ENCODE data around the gene TFIP11. TPM values are rescaled to one million over a fixed set of nuclear protein-coding genes. Genes with fewer than 3 reads are reported as not detected.
A peak's percentile ranks its signal among the peaks of the same experiment; 100 is the strongest.

TFIP11 gene
- 10 to 100 TPM; 30.7 to 66.7 (median 50.0) TPM for total RNA-seq

GRCh38 chr22:26512149-26512793 is at the start of gene TFIP11:
Gene TFIP11, minus strand, starts transcription at chr22:26512473. Its CDS starts 2,201 bp downstream, at chr22:26510272.
- intact Hi-C loops (cut with DNase I): no loop called here
- Histone ChIP-seq H3K4me3 (replicated peaks in 1 of 3) (peak within 1 kb of the TSS; percentile 51 to 62 (median 58)), H3K27ac (peak within 1 kb of the TSS in 2 of 3 donors; percentile 36 to 56), H3K36me3 (peaks cover 13 to 24% of the 10 kb centered on the region in 2 donors), H3K9me3 (no peaks in the 10 kb centered on the region), H3K27me3 (no peaks in the 10 kb centered on the region), H3K4me1 (peaks cover 6 to 21% of the 10 kb centered on the region in 2 donors)
- peak; percentile 11 to 68 for TF ChIP-seq POLR2A (IDR thresholded peaks at IDR 0.05)
- TF ChIP-seq, protein P1, sequence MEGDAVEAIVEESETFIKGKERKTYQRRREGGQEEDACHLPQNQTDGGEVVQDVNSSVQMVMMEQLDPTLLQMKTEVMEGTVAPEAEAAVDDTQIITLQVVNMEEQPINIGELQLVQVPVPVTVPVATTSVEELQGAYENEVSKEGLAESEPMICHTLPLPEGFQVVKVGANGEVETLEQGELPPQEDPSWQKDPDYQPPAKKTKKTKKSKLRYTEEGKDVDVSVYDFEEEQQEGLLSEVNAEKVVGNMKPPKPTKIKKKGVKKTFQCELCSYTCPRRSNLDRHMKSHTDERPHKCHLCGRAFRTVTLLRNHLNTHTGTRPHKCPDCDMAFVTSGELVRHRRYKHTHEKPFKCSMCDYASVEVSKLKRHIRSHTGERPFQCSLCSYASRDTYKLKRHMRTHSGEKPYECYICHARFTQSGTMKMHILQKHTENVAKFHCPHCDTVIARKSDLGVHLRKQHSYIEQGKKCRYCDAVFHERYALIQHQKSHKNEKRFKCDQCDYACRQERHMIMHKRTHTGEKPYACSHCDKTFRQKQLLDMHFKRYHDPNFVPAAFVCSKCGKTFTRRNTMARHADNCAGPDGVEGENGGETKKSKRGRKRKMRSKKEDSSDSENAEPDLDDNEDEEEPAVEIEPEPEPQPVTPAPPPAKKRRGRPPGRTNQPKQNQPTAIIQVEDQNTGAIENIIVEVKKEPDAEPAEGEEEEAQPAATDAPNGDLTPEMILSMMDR (IDR thresholded peaks at IDR 0.05): no peak
- 1% methylated on average over 36 to 40 of the region's 40 CpGs for WGBS, 2 donors
- DNase-seq: peak; percentile 94

- 56 to 70% methylated on average over 4 to 7 of the region's 9 CpGs for WGBS, 2 donors
- intact Hi-C loops (cut with DNase I): no loop called here
- Histone ChIP-seq H3K27me3 (no peaks in the 10 kb centered on the region), H3K9me3 (no peaks in the 10 kb centered on the region), H3K4me1 (peaks cover 65 to 71% of the 10 kb centered on the region in 2 donors), H3K4me3 (replicated peaks in 1 of 3) (no peak overlapping the region), H3K36me3 (no peaks in the 10 kb centered on the region), H3K27ac (peak overlapping the region; percentile 81 to 86 (median 83))
- DNase-seq: peak; percentile 96 to 97
- TF ChIP-seq, protein P1 (IDR thresholded peaks at IDR 0.05): peak in 1 of 6 experiments; percentile 11
- TF ChIP-seq POLR2A (IDR thresholded peaks at IDR 0.05): no peak
Observed at GRCh38 chr22:26561756-26562417, 49.6 kb upstream of the TFIP11 start.

DNA sequence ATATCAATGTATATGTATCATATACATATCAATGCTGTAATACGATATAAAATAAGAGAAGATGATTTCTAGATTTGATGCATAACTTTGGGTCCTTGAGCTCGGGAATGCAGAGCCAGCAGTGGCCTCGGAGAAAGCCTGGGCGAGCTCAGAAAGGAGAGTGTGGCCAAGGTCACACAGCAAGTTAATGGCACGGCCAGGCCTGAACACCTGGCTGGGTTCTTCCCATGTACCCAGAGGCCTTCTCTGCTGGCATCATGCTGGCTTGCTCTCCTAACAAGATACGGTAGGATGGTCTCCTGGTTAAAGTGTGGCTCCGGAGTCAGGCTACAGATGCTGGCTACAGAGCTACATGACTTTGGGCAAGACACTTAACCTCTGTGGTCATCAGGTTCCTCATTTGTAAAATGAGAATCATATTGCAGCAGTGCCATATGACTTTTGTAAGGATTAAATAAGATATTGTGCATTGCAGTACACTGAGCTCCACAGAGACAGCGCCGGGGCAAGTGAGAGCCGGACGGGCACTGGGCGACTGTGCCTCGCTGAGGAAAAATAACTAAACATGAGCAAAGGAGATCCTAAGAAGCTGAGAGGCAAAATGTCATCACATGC is 47.8 kb upstream of the TFIP11 start:
- DNase-seq: no peak
- intact Hi-C loops (cut with DNase I): no loop called here

GRCh38 chr22:26558248-26558895 is 46.1 kb upstream of the TFIP11 start:
- intact Hi-C loops (cut with DNase I): no loop called here
- Histone ChIP-seq H3K9me3 (no peaks in the 10 kb centered on the region), H3K4me3 (replicated peaks in 1 of 3) (no peak overlapping the region), H3K36me3 (no peaks in the 10 kb centered on the region), H3K27ac (peak overlapping the region; percentile 58 to 69 (median 61)), H3K4me1 (peaks cover 63 to 67% of the 10 kb centered on the region in 2 donors), H3K27me3 (no peaks in the 10 kb centered on the region)
- WGBS, 2 donors: 30 to 34% methylated on average over 3 of the region's 3 CpGs
- no peak for DNase-seq
- no peak for TF ChIP-seq POLR2A (IDR thresholded peaks at IDR 0.05)
- TF ChIP-seq, protein P1 (IDR thresholded peaks at IDR 0.05): no peak

More for the DNA sequence above, 47.8 kb upstream of the TFIP11 start:
- H3K36me3 ChIP-seq: no peaks in the 10 kb centered on the region
- H3K4me1 ChIP-seq: peaks cover 64 to 67% of the 10 kb centered on the region in 2 donors
- H3K27ac ChIP-seq: peak overlapping the region in 2 of 3 donors; percentile 2 to 16
- TF ChIP-seq POLR2A (IDR thresholded peaks at IDR 0.05): no peak
- TF ChIP-seq, protein P1 (IDR thresholded peaks at IDR 0.05): no peak
- no peaks in the 10 kb centered on the region for H3K27me3 ChIP-seq
- no peak overlapping the region for H3K4me3 ChIP-seq (replicated peaks in 1 of 3)
- H3K9me3 ChIP-seq: no peaks in the 10 kb centered on the region
- 79 to 91% methylated on average over 13 of the region's 13 CpGs for WGBS, 2 donors
